ENCODE data around the gene SUSD1.

DNA sequence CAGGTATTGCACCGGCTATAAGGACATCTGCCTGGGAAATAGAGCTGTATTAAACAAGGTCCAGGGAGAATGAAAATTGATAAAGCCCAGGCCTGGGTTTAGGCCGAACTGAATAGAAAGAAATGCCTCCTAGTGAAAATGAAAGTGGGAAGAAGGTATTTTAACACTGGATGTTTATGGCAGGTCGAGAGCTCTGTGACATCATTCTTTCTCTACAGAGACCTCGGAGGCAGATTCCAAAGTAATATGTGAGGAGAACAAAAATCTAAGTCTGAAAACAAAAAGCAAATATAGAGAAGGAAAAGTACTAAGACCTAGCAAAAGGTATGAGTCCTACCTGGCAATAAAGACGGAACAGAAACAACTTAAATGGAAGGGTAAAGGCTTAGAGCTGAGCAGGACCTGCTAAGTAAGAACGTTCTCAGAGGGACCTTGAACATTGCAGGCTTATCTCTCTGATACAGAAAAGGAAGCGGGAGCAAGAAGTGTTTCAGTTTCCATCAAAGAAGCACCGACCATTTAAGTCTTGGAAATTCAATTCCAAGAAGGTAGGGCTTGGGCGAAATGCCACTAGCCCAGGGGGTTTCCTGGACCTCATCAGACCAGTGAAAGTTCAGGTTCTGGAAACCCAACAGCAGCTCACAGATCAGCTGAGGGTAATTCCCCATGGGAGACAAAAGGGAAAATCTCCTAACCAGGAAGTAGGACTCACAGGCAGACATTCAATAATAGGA is 80.0 kb downstream of the SUSD1 start:
- TF ChIP-seq, protein P1, sequence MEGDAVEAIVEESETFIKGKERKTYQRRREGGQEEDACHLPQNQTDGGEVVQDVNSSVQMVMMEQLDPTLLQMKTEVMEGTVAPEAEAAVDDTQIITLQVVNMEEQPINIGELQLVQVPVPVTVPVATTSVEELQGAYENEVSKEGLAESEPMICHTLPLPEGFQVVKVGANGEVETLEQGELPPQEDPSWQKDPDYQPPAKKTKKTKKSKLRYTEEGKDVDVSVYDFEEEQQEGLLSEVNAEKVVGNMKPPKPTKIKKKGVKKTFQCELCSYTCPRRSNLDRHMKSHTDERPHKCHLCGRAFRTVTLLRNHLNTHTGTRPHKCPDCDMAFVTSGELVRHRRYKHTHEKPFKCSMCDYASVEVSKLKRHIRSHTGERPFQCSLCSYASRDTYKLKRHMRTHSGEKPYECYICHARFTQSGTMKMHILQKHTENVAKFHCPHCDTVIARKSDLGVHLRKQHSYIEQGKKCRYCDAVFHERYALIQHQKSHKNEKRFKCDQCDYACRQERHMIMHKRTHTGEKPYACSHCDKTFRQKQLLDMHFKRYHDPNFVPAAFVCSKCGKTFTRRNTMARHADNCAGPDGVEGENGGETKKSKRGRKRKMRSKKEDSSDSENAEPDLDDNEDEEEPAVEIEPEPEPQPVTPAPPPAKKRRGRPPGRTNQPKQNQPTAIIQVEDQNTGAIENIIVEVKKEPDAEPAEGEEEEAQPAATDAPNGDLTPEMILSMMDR (optimal IDR thresholded peaks at IDR 0.05 in 1 of 3, IDR thresholded peaks at IDR 0.05 in 1 of 3, conservative IDR thresholded peaks at IDR 0.05 in 1 of 3; ENCODE audit: extremely low read depth in 1 of 3, insufficient read depth in 2 of 3, low read length in 3 of 3) = no peak
- TF ChIP-seq EZH2 (IDR thresholded peaks at IDR 0.05; ENCODE audit: low read length) = no peak

Measured in keratinocyte (primary cell).